ENCODE data around the gene ZNF408. TPM values are rescaled to one million over a fixed set of nuclear protein-coding genes. Genes with fewer than 3 reads are reported as not detected.

The ZNF408 gene
- polyA plus RNA-seq, 1 donor from 2014 or later, result 9.1 TPM

DNA sequence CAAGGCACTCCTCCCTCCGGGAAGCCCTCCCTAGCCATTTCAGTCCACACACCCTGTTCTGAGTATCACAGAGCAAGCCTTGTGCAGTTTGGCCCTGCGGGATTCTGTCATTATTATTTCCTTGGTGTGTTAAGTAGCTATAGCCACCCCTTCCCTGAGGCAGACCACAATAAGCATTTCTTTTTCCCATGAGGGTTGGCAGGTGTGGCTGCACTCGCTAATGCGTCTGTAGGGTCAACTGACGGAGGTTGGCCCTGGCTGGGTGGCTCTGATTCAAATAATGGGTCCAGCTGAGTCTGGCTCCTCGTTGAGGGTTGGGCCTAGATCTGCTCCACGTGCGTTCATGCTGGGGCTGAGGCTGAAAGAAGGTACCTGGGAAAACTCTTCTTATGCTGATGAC is 23.3 kb downstream of the ZNF408 start:
- Histone ChIP-seq H3K27ac (ENCODE audit: low read length) (no peak overlapping the region), H4K20me1 (ENCODE audit: insufficient read depth) (no peaks in the 10 kb centered on the region), H3K36me3 (ENCODE audit: insufficient read depth, low read length) (no peaks in the 10 kb centered on the region), H3K9ac (ENCODE audit: low read length) (no peak overlapping the region), H2AFZ (ENCODE audit: low read depth, low read length) (no peak overlapping the region), H3K79me2 (replicated peaks; ENCODE audit: insufficient read depth, low read length) (no peaks in the 10 kb centered on the region), H3K9me3 (ENCODE audit: low read length) (no peaks in the 10 kb centered on the region), H3K9me2 (ENCODE audit: insufficient read depth, low read length) (no peaks in the 10 kb centered on the region), H3K4me3 (ENCODE audit: low read length) (no peak overlapping the region), H3K27me3 (ENCODE audit: insufficient read depth, low read depth, low read length) (no peaks in the 10 kb centered on the region), H3F3A (ENCODE audit: insufficient read depth, low read length, poor library complexity, severe bottlenecking) (no peaks in the 10 kb centered on the region), H3K4me2 (ENCODE audit: low read length) (no peak overlapping the region)
- no peak for TF ChIP-seq MXI1 (conservative IDR thresholded peaks at IDR 0.05; ENCODE audit: poor library complexity, severe bottlenecking)
- TF ChIP-seq RAD21 (conservative IDR thresholded peaks at IDR 0.05), result no peak
- no peak for TF ChIP-seq EP300 (conservative IDR thresholded peaks at IDR 0.05; ENCODE audit: poor library complexity, severe bottlenecking)

GRCh38 chr11:46725338-46726205 is 24.7 kb downstream of the ZNF408 start:
- Histone ChIP-seq H4K20me1 (ENCODE audit: insufficient read depth) (no peaks in the 10 kb centered on the region), H3K4me3 (ENCODE audit: low read length) (no peak overlapping the region), H2AFZ (ENCODE audit: low read depth, low read length) (no peak overlapping the region), H3K79me2 (replicated peaks; ENCODE audit: insufficient read depth, low read length) (no peaks in the 10 kb centered on the region), H3K36me3 (ENCODE audit: insufficient read depth, low read length) (no peaks in the 10 kb centered on the region), H3K9me3 (ENCODE audit: low read length) (no peaks in the 10 kb centered on the region), H3F3A (ENCODE audit: insufficient read depth, low read length, poor library complexity, severe bottlenecking) (no peaks in the 10 kb centered on the region), H3K4me2 (ENCODE audit: low read length) (no peak overlapping the region), H3K9ac (ENCODE audit: low read length) (no peak overlapping the region), H3K27ac (ENCODE audit: low read length) (no peak overlapping the region), H3K27me3 (ENCODE audit: insufficient read depth, low read depth, low read length) (no peaks in the 10 kb centered on the region), H3K9me2 (ENCODE audit: insufficient read depth, low read length) (no peaks in the 10 kb centered on the region)
- TF ChIP-seq MXI1 (conservative IDR thresholded peaks at IDR 0.05; ENCODE audit: poor library complexity, severe bottlenecking), result no peak
- TF ChIP-seq EP300 (conservative IDR thresholded peaks at IDR 0.05; ENCODE audit: poor library complexity, severe bottlenecking), result no peak
- no peak for TF ChIP-seq CTCF (IDR thresholded peaks at IDR 0.05; ENCODE audit: poor library complexity, severe bottlenecking)
- TF ChIP-seq SMC3 (conservative IDR thresholded peaks at IDR 0.05; ENCODE audit: poor library complexity), result no peak
- TF ChIP-seq POLR2AphosphoS5 (IDR thresholded peaks at IDR 0.05), result no peak
- no peak for TF ChIP-seq EZH2 (IDR thresholded peaks at IDR 0.05; ENCODE audit: borderline replicate concordance, insufficient read depth, low read length, poor library complexity, severe bottlenecking)
- TF ChIP-seq RAD21 (conservative IDR thresholded peaks at IDR 0.05), result no peak

- Histone ChIP-seq H3K9me2 (ENCODE audit: insufficient read depth, low read length) (no peaks in the 10 kb centered on the region), H3K4me3 (ENCODE audit: low read length) (no peak overlapping the region), H2AFZ (ENCODE audit: low read depth, low read length) (no peak overlapping the region), H4K20me1 (ENCODE audit: insufficient read depth) (no peaks in the 10 kb centered on the region), H3K36me3 (ENCODE audit: insufficient read depth, low read length) (no peaks in the 10 kb centered on the region), H3F3A (ENCODE audit: insufficient read depth, low read length, poor library complexity, severe bottlenecking) (no peaks in the 10 kb centered on the region), H3K27ac (ENCODE audit: low read length) (no peak overlapping the region), H3K9me3 (ENCODE audit: low read length) (no peaks in the 10 kb centered on the region), H3K9ac (ENCODE audit: low read length) (no peak overlapping the region), H3K79me2 (replicated peaks; ENCODE audit: insufficient read depth, low read length) (no peaks in the 10 kb centered on the region), H3K27me3 (ENCODE audit: insufficient read depth, low read depth, low read length) (no peaks in the 10 kb centered on the region), H3K4me2 (ENCODE audit: low read length) (no peak overlapping the region)
- TF ChIP-seq TAF1 (IDR thresholded peaks at IDR 0.05; ENCODE audit: low read depth), result no peak
- no peak for TF ChIP-seq MXI1 (conservative IDR thresholded peaks at IDR 0.05; ENCODE audit: poor library complexity, severe bottlenecking)
- TF ChIP-seq SMC3 (conservative IDR thresholded peaks at IDR 0.05; ENCODE audit: poor library complexity), result no peak
- no peak for TF ChIP-seq POLR2AphosphoS5 (IDR thresholded peaks at IDR 0.05)
- TF ChIP-seq EZH2 (IDR thresholded peaks at IDR 0.05; ENCODE audit: borderline replicate concordance, insufficient read depth, low read length, poor library complexity, severe bottlenecking), result no peak
- TF ChIP-seq RAD21 (conservative IDR thresholded peaks at IDR 0.05), result no peak
- TF ChIP-seq CTCF (IDR thresholded peaks at IDR 0.05; ENCODE audit: poor library complexity, severe bottlenecking), result no peak
- TF ChIP-seq REST (IDR thresholded peaks at IDR 0.05; ENCODE audit: borderline replicate concordance), result no peak
Observed at GRCh38 chr11:46726206-46726862, 25.5 kb downstream of the ZNF408 start.
